CD14-positive monocyte (primary cell): ENCODE data around the gene XYLB. TPM values are rescaled to one million over a fixed set of nuclear protein-coding genes. Genes with fewer than 3 reads are reported as not detected.
"Not testable (repeated sequence)": the region's sequence is repeated elsewhere in the genome, so short reads cannot be mapped to it uniquely, and the experiment has no call there.

ENCODE experiments used
- DNase-seq, 3 donors: peaks; one replicate each; pipeline ENCODE4 v3.0.0-alpha.2; 2011 to 2022
- H2AFZ ChIP-seq: 2 replicates; pipeline ENCODE4 v1.6.0; 2012; ENCODE audit warnings: mild to moderate bottlenecking, low read depth, low read length, inconsistent platforms; ENCODE audit not compliant: insufficient read depth, poor library complexity, severe bottlenecking
- H3K27ac ChIP-seq, 2 donors: 1 replicate in 1 of 2; 2 replicates in 1 of 2; pipeline ENCODE4 v1.5.1; 2012 to 2013; ENCODE audit warnings: low read length in 2 of 2, control low read depth in 1 of 2, inconsistent platforms in 1 of 2, low read depth in 1 of 2, mild to moderate bottlenecking in 1 of 2
- H3K27me3 ChIP-seq, 2 donors: one replicate each; pipeline versions ENCODE4 v1.6.0 to v1.6.1; 2011 to 2013; ENCODE audit warnings: low read length in 2 of 2; ENCODE audit not compliant: control insufficient read depth in 2 of 2, insufficient read depth in 2 of 2
- H3K36me3 ChIP-seq, 2 donors: replicated peaks in 1 of 2; 1 replicate in 1 of 2; 2 replicates in 1 of 2; pipeline versions ENCODE4 v1.5.1 to v1.6.1; 2012 to 2013; ENCODE audit warnings: low read length in 2 of 2, control low read depth in 1 of 2, inconsistent platforms in 1 of 2, mild to moderate bottlenecking in 1 of 2; ENCODE audit not compliant: insufficient read depth in 2 of 2, control insufficient read depth in 1 of 2
- H3K4me1 ChIP-seq, 2 donors: 1 replicate in 1 of 2; 2 replicates in 1 of 2; pipeline versions ENCODE4 v1.5.1 to v1.6.1; 2012 to 2013; ENCODE audit warnings: low read length in 2 of 2, control low read depth in 1 of 2, inconsistent platforms in 1 of 2, mild to moderate bottlenecking in 1 of 2, moderate library complexity in 1 of 2; ENCODE audit not compliant: insufficient read depth in 2 of 2, control insufficient read depth in 1 of 2
- H3K4me2 ChIP-seq: replicated peaks from 2 replicates; pipeline ENCODE3; 2012; ENCODE audit warnings: low read length, moderate library complexity, mild to moderate bottlenecking; ENCODE audit not compliant: poor library complexity, severe bottlenecking; ENCODE audit errors: extremely low read depth
- H3K4me3 ChIP-seq, 3 experiments: fragments of 200-600 bp in 1 of 3; sonication (generic) in 1 of 3; replicated peaks in 1 of 3; 1 replicate in 2 of 3; 2 replicates in 1 of 3; pipeline ENCODE4 v1.5.1; 2011 to 2013; ENCODE audit warnings: low read length in 3 of 3, mild to moderate bottlenecking in 3 of 3, control low read depth in 2 of 3, low read depth in 2 of 3, inconsistent platforms in 1 of 3, moderate library complexity in 1 of 3
- H3K79me2 ChIP-seq: 2 replicates; pipeline ENCODE4 v1.6.0; 2012; ENCODE audit warnings: mild to moderate bottlenecking, control low read depth, inconsistent platforms, low read length, moderate library complexity; ENCODE audit not compliant: insufficient read depth
- H3K9ac ChIP-seq: 2 replicates; pipeline ENCODE4 v1.6.0; 2017; ENCODE audit warnings: low read length, mild to moderate bottlenecking; ENCODE audit not compliant: insufficient read depth, poor library complexity, severe bottlenecking
- H3K9me3 ChIP-seq, 2 donors: replicated peaks in 1 of 2; 1 replicate in 1 of 2; 2 replicates in 1 of 2; pipeline versions ENCODE4 v1.5.1 to v1.6.1; 2012 to 2013; ENCODE audit warnings: low read length in 2 of 2, control low read depth in 1 of 2; ENCODE audit not compliant: control insufficient read depth in 1 of 2, insufficient read depth in 1 of 2
- H4K20me1 ChIP-seq: 2 replicates; pipeline ENCODE4 v1.6.0; 2012; ENCODE audit warnings: mild to moderate bottlenecking, low read length, control low read depth, moderate library complexity; ENCODE audit not compliant: insufficient read depth
- H3K27ac Mint-ChIP-seq, 7 donors: one replicate each; pipeline ENCODE4 v1.8.0; 2020; ENCODE audit warnings: mild to moderate bottlenecking in 7 of 7, mixed read lengths in 7 of 7, moderate library complexity in 6 of 7, inconsistent platforms in 2 of 7
- H3K27me3 Mint-ChIP-seq, 3 donors: one replicate each; pipeline ENCODE4 v1.8.0; 2021 to 2022; ENCODE audit warnings: low read depth in 3 of 3, mild to moderate bottlenecking in 3 of 3, mixed read lengths in 3 of 3, moderate library complexity in 3 of 3, inconsistent platforms in 1 of 3
- H3K36me3 Mint-ChIP-seq, 2 donors: one replicate each; pipeline ENCODE4 v1.8.0; 2020; ENCODE audit warnings: mixed read lengths in 2 of 2, inconsistent platforms in 1 of 2, mild to moderate bottlenecking in 1 of 2
- H3K4me1 Mint-ChIP-seq: one replicate; pipeline ENCODE4 v1.8.0; 2020; ENCODE audit warnings: mild to moderate bottlenecking, mixed read lengths
- H3K4me3 Mint-ChIP-seq, 2 donors: one replicate each; pipeline ENCODE4 v1.8.0; 2020; ENCODE audit warnings: mild to moderate bottlenecking in 2 of 2, mixed read lengths in 2 of 2, moderate library complexity in 1 of 2
- H3K9me3 Mint-ChIP-seq, 7 donors: one replicate each; pipeline ENCODE4 v1.8.0; 2020 to 2022; ENCODE audit warnings: mixed read lengths in 7 of 7, mild to moderate bottlenecking in 6 of 7, moderate library complexity in 6 of 7, inconsistent platforms in 2 of 7
- WGBS: methylation state at CpG from one replicate; pipeline ENCODE4 v1.1.5; 2013; ENCODE audit warnings: missing lambda C conversion rate; ENCODE audit not compliant: insufficient coverage; 5-methylcytosine and 5-hydroxymethylcytosine counted together
- intact Hi-C, 2 donors: fragments of 100-400 bp; cut with micrococcal nuclease; formaldehyde crosslinking; loops; one replicate each; pipeline versions ENCODE4 v1.15.0 to v1.15.1; 2023
- polyA plus RNA-seq, 3 donors: library from polyadenylated mRNA; depleted of rRNA in 1 of 3; unstranded in 2 of 3; stranded (reverse) in 1 of 3; fragments of 300-500 nt in 2 of 3; fragments of >200 nt in 1 of 3; fragmentation: Illumina TruSeq in 2 of 3; gene quantifications; 1 replicate in 2 of 3; 2 replicates in 1 of 3; pipeline ENCODE4 v1.2.3, GENCODE V29; 2012 to 2021
- TF ChIP-seq, protein P1 (sequence below): fragments of 200-600 bp; IDR thresholded peaks from one replicate; pipeline ENCODE4 v1.8.0; 2022; ENCODE audit warnings: antibody characterized with exemption, mild to moderate bottlenecking

Gene XYLB
- polyA plus RNA-seq, 3 donors, result 0.60 to 1.00 (median 0.74) TPM

DNA sequence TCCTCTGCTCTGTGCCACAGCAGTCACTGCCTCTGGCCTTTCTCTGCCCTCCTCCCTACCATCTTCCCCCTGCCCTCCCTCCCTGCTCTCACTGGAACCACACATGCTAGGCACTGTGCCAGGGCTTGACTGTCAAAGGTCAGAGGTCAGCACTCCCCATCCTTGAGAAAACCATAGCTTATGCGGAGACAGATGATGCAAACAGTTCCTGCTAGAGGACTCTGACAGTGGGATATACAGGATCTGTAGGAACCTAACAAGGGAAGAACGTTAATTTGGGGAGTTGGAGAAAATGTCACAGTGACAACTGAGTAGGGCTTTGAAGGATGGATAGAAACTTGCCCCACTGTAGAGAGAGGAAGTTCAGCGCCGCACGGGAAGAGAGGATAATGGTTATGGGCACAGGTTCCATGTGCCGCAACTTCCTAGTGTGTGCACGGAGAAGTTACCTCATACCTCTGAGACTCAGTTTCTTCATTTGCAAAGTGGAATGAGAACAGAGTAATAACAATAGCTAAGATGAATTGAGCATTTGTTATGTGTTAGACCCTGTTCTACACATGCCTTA, 29.3 kb upstream of the XYLB start:
- Histone ChIP-seq H3K4me2 (no peak overlapping the region), H3K79me2 (no peaks in the 10 kb centered on the region), H3K4me3 (no peak overlapping the region), H3K36me3 (no peaks in the 10 kb centered on the region), H4K20me1 (no peaks in the 10 kb centered on the region), H3K4me1 (peaks cover 20 to 35% of the 10 kb centered on the region in 2 donors), H3K27ac (no peak overlapping the region), H3K9me3 (no peaks in the 10 kb centered on the region), H3K27me3 (no peaks in the 10 kb centered on the region), H3K9ac (no peak overlapping the region), H2AFZ (no peak overlapping the region)
- no peaks in the 10 kb centered on the region for H3K36me3 Mint-ChIP-seq
- intact Hi-C loops, result no loop called here
- DNase-seq, result peak in 2 of 3 donors; percentile 14 to 43
- H3K9me3 Mint-ChIP-seq, result peaks cover 0 to 10% (median 2%) of the 10 kb centered on the region in 7 donors
- no peak overlapping the region for H3K4me3 Mint-ChIP-seq
- WGBS, result 11% methylated on average over 4 of the region's 7 CpGs
- peaks cover 2 to 3% (median 3%) of the 10 kb centered on the region in 3 donors for H3K27me3 Mint-ChIP-seq
- TF ChIP-seq, protein P1, sequence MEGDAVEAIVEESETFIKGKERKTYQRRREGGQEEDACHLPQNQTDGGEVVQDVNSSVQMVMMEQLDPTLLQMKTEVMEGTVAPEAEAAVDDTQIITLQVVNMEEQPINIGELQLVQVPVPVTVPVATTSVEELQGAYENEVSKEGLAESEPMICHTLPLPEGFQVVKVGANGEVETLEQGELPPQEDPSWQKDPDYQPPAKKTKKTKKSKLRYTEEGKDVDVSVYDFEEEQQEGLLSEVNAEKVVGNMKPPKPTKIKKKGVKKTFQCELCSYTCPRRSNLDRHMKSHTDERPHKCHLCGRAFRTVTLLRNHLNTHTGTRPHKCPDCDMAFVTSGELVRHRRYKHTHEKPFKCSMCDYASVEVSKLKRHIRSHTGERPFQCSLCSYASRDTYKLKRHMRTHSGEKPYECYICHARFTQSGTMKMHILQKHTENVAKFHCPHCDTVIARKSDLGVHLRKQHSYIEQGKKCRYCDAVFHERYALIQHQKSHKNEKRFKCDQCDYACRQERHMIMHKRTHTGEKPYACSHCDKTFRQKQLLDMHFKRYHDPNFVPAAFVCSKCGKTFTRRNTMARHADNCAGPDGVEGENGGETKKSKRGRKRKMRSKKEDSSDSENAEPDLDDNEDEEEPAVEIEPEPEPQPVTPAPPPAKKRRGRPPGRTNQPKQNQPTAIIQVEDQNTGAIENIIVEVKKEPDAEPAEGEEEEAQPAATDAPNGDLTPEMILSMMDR, result no peak
- peak overlapping the region in 1 of 7 donors; percentile 51 for H3K27ac Mint-ChIP-seq
- peaks cover 32% of the 10 kb centered on the region for H3K4me1 Mint-ChIP-seq

DNA sequence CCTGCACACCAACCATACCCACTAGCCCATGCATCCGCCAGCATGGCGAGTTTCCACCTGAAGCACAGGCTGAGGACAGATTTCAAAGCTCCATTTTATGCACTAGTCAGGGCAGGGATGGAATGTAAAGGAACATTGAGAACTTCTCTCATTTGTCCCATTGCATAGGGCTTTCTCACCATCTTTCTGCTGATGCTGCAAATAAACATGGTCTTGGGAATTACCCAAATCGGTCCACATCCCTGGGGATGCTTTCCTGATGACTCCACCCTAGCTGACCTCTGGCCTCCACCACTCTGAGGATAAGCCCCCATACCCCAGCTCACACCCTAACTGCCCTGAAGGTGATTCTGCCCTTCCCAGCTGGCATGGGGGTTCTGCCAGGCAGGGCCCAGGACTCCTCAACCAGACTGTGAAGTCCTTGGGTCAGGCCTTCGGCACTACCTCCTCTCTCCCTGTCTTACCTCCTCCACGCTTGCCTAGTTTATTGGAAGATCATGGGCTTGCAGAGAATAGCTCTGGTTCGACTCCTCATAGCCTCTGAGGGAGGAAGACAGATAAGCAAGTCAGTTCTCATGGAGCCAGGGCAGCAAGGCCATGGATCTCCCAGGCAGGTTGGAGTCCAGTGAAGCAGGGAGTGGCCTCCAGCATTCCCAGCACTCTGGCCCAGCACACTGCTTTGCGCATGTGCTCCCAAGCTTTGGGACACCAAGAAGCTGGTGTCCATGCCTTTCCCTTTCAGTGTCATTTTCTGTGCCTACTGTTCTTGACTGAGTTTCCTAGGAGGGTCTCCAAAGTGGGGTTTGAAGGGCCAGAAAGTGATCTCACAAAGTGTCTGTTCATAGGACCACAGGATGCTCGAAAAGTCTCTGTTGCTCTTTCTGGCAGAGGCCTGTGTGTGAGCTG, 27.6 kb upstream of the XYLB start:
- Mint-ChIP-seq H3K36me3 (no peaks in the 10 kb centered on the region), H3K4me1 (peaks cover 16% of the 10 kb centered on the region), H3K4me3 (no peak overlapping the region), H3K27me3 (peaks cover 5 to 10% (median 6%) of the 10 kb centered on the region in 3 donors), H3K27ac (no peak overlapping the region), H3K9me3 (peaks cover 0 to 17% (median 2%) of the 10 kb centered on the region in 7 donors)
- Histone ChIP-seq H2AFZ (no peak overlapping the region), H3K27ac (no peak overlapping the region), H3K4me1 (peaks cover 14 to 18% of the 10 kb centered on the region in 2 donors), H3K27me3 (no peaks in the 10 kb centered on the region), H4K20me1 (no peaks in the 10 kb centered on the region), H3K9ac (no peak overlapping the region), H3K4me3 (no peak overlapping the region), H3K36me3 (no peaks in the 10 kb centered on the region), H3K4me2 (no peak overlapping the region), H3K79me2 (no peaks in the 10 kb centered on the region), H3K9me3 (no peaks in the 10 kb centered on the region)
- DNase-seq, result no peak
- WGBS, result 100% methylated on average over 4 of the region's 8 CpGs
- intact Hi-C loops, result no loop called here
- TF ChIP-seq, protein P1, result no peak

DNA sequence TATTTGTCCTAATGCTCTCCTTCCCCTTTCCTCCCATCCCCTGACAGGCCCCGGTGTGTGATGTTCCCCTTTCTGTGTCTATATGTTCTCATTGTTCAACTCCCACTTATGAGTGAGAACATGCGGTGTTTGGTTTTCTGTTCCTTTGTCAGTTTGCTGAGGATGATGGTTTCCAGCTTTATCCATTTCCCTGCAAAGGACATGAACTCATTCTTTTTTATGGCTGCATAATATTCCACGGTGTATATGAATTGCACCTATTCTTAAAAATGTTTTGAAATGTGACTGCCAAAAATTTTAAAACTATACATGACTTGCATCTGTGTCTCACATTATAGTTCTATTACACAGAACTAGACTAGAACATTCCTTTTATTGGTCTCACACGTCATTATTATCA, 25.9 kb upstream of the XYLB start:
- intact Hi-C loops, H3K27ac ChIP-seq, DNase-seq, H4K20me1 ChIP-seq, H3K27ac Mint-ChIP-seq, H3K27me3 Mint-ChIP-seq, H3K79me2 ChIP-seq, H3K4me3 Mint-ChIP-seq, H3K9me3 ChIP-seq, H3K36me3 Mint-ChIP-seq, H3K9ac ChIP-seq, H3K4me3 ChIP-seq, H3K4me2 ChIP-seq, H3K36me3 ChIP-seq, H2AFZ ChIP-seq, H3K27me3 ChIP-seq: not testable (repeated sequence)
- peaks cover 12% of the 10 kb centered on the region for H3K4me1 Mint-ChIP-seq
- no CpG with 5 or more reads among the region's 4 CpGs for WGBS
- peaks cover 0 to 17% (median 2%) of the 10 kb centered on the region in 7 donors for H3K9me3 Mint-ChIP-seq
- H3K4me1 ChIP-seq, result peaks cover 10 to 11% of the 10 kb centered on the region in 2 donors
